ENCODE data around the gene MOCS3.

Gene MOCS3

GRCh38 chr20:51009303-51010042 is 50.9 kb downstream of the MOCS3 start:
- no peak for DNase-seq (ENCODE audit: low read depth)
- no peak overlapping the region for H3K4me3 ChIP-seq (ENCODE audit: low read depth, low read length)
- TF ChIP-seq CTCF (IDR thresholded peaks at IDR 0.05; ENCODE audit: low read depth, low read length, missing control alignments): no peak

GRCh38 chr20:51010043-51010365 is 51.4 kb downstream of the MOCS3 start:
- no peak for TF ChIP-seq CTCF (IDR thresholded peaks at IDR 0.05; ENCODE audit: low read depth, low read length, missing control alignments)
- H3K4me3 ChIP-seq (ENCODE audit: low read depth, low read length): no peak overlapping the region
- DNase-seq (ENCODE audit: low read depth): no peak

GRCh38 chr20:51010932-51011331 is 52.3 kb downstream of the MOCS3 start:
- no peak for TF ChIP-seq CTCF (IDR thresholded peaks at IDR 0.05; ENCODE audit: low read depth, low read length, missing control alignments)
- H3K4me3 ChIP-seq (ENCODE audit: low read depth, low read length): no peak overlapping the region
- DNase-seq (ENCODE audit: low read depth): no peak

GRCh38 chr20:51011479-51011878 is 52.9 kb downstream of the MOCS3 start:
- no peak overlapping the region for H3K4me3 ChIP-seq (ENCODE audit: low read depth, low read length)
- TF ChIP-seq CTCF (IDR thresholded peaks at IDR 0.05; ENCODE audit: low read depth, low read length, missing control alignments): no peak
- no peak for DNase-seq (ENCODE audit: low read depth)

GRCh38 chr20:51012357-51012756 is 53.7 kb downstream of the MOCS3 start:
- no peak overlapping the region for H3K4me3 ChIP-seq (ENCODE audit: low read depth, low read length)
- TF ChIP-seq CTCF (IDR thresholded peaks at IDR 0.05; ENCODE audit: low read depth, low read length, missing control alignments): no peak
- DNase-seq (ENCODE audit: low read depth): no peak

Data from GM12864 (cell line).